ENCODE data around the gene ARID3A. TPM values are rescaled to one million over a fixed set of nuclear protein-coding genes. Genes with fewer than 3 reads are reported as not detected.

The ARID3A gene
- total and polyA plus RNA-seq, 2 of the 13 experiments (the other 11 are each of a cell fraction or from before 2014, with no cell fraction given) = 71.3 to 77.9 TPM

DNA sequence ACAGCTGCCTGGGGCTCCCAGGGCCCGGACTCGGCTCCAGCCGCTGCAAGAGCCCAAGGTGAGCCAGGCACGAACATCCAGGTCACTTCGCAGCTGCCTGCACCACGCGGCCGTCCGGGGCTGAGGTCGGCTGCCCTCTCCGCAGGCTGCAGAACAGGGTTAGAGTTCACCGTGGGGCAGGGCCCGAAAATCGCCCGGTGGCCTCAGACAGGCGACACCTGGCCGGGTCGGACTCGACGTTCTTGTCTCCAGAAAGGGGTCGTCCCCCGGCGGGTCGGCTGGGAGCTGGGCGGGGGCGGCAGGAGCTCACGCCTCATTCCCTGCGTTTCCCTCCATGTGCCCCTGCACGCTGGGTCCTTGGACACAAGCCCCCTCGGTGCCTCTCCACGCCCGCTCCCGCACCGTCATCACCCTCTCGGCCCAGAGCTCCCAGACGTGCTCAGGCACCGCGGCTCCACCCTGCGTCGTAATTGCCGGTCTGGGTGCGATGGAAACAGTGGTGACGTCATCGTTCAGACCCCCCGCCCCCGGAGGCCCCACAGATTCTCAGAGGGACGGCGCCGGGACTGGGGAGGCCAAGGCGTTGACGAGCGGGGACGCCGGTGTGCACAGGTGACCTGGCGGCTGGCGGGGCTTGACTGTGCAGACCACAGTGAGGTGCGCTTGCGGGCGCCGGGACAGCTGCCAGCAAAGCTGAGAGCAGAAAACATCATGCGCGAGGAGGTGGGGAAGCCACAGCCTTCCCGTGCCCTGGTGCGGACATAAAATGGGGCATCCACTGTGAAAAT, 70.4 kb downstream of the ARID3A start (continued):
- no peak for TF ChIP-seq SKI (IDR thresholded peaks at IDR 0.05; ENCODE audit: partially characterized antibody)
- TF ChIP-seq AKAP8 (CRISPR knock-in tag; IDR thresholded peaks at IDR 0.05) = peak; percentile 97
- TF ChIP-seq ZNF251 (CRISPR knock-in tag; IDR thresholded peaks at IDR 0.05) = no peak
- peak; percentile 67; the same call in 1 of the 2 replicates for TF ChIP-seq POLR2G (IDR thresholded peaks at IDR 0.05; ENCODE audit: low read depth, low read length)
- TF ChIP-seq ZNF672 (CRISPR knock-in tag; IDR thresholded peaks at IDR 0.05) = no peak
- TF ChIP-seq KDM2A (CRISPR knock-in tag; IDR thresholded peaks at IDR 0.05; ENCODE audit: borderline replicate concordance, low read depth) = peak; percentile 97
- TF ChIP-seq ZNF572 (CRISPR knock-in tag; IDR thresholded peaks at IDR 0.05) = no peak
- no peak for TF ChIP-seq ZFP36L1 (CRISPR knock-in tag; IDR thresholded peaks at IDR 0.05)
- TF ChIP-seq ATF7 (IDR thresholded peaks at IDR 0.05) = peak; percentile 99
- TF ChIP-seq ATF7 (CRISPR knock-in tag; IDR thresholded peaks at IDR 0.05) = peak; percentile 91
- TF ChIP-seq, protein P1, sequence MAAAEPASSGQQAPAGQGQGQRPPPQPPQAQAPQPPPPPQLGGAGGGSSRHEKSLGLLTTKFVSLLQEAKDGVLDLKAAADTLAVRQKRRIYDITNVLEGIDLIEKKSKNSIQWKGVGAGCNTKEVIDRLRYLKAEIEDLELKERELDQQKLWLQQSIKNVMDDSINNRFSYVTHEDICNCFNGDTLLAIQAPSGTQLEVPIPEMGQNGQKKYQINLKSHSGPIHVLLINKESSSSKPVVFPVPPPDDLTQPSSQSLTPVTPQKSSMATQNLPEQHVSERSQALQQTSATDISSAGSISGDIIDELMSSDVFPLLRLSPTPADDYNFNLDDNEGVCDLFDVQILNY (CRISPR knock-in tag; conservative IDR thresholded peaks at IDR 0.05) = no peak
- TF ChIP-seq, protein P2, sequence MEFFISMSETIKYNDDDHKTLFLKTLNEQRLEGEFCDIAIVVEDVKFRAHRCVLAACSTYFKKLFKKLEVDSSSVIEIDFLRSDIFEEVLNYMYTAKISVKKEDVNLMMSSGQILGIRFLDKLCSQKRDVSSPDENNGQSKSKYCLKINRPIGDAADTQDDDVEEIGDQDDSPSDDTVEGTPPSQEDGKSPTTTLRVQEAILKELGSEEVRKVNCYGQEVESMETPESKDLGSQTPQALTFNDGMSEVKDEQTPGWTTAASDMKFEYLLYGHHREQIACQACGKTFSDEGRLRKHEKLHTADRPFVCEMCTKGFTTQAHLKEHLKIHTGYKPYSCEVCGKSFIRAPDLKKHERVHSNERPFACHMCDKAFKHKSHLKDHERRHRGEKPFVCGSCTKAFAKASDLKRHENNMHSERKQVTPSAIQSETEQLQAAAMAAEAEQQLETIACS (CRISPR knock-in tag; IDR thresholded peaks at IDR 0.05) = no peak
- TF ChIP-seq, protein P3, sequence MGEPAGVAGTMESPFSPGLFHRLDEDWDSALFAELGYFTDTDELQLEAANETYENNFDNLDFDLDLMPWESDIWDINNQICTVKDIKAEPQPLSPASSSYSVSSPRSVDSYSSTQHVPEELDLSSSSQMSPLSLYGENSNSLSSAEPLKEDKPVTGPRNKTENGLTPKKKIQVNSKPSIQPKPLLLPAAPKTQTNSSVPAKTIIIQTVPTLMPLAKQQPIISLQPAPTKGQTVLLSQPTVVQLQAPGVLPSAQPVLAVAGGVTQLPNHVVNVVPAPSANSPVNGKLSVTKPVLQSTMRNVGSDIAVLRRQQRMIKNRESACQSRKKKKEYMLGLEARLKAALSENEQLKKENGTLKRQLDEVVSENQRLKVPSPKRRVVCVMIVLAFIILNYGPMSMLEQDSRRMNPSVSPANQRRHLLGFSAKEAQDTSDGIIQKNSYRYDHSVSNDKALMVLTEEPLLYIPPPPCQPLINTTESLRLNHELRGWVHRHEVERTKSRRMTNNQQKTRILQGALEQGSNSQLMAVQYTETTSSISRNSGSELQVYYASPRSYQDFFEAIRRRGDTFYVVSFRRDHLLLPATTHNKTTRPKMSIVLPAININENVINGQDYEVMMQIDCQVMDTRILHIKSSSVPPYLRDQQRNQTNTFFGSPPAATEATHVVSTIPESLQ (CRISPR knock-in tag; conservative IDR thresholded peaks at IDR 0.05) = no peak
- 0 out of 2 replicates have a peak, but pooled peaks have one; percentile 28 for TF ChIP-seq ZNF296 (CRISPR knock-in tag; conservative IDR thresholded peaks at IDR 0.05)
- peak; percentile 31; the same call in 1 of the 2 replicates for TF ChIP-seq RXRA (CRISPR knock-in tag; IDR thresholded peaks at IDR 0.05)
- TF ChIP-seq MEIS1 (CRISPR knock-in tag; IDR thresholded peaks at IDR 0.05; ENCODE audit: borderline replicate concordance) = no peak
- TF ChIP-seq, protein P4, sequence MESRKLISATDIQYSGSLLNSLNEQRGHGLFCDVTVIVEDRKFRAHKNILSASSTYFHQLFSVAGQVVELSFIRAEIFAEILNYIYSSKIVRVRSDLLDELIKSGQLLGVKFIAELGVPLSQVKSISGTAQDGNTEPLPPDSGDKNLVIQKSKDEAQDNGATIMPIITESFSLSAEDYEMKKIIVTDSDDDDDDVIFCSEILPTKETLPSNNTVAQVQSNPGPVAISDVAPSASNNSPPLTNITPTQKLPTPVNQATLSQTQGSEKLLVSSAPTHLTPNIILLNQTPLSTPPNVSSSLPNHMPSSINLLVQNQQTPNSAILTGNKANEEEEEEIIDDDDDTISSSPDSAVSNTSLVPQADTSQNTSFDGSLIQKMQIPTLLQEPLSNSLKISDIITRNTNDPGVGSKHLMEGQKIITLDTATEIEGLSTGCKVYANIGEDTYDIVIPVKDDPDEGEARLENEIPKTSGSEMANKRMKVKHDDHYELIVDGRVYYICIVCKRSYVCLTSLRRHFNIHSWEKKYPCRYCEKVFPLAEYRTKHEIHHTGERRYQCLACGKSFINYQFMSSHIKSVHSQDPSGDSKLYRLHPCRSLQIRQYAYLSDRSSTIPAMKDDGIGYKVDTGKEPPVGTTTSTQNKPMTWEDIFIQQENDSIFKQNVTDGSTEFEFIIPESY (CRISPR knock-in tag; IDR thresholded peaks at IDR 0.05) = peak; percentile 81
- TF ChIP-seq ZNF326 (CRISPR knock-in tag; IDR thresholded peaks at IDR 0.05; ENCODE audit: borderline replicate concordance) = 0 out of 2 replicates have a peak, but pooled peaks have one; percentile 24
- TF ChIP-seq AGO1 (IDR thresholded peaks at IDR 0.05; ENCODE audit: low read depth, low read length, poor library complexity, severe bottlenecking) = peak; percentile 98
- no peak for TF ChIP-seq CC2D1A (CRISPR knock-in tag; IDR thresholded peaks at IDR 0.05)
- no peak for TF ChIP-seq CBX2 (IDR thresholded peaks at IDR 0.05; ENCODE audit: low read depth, low read length)
- no peak for TF ChIP-seq CBX2 (CRISPR knock-in tag; IDR thresholded peaks at IDR 0.05; ENCODE audit: low read depth)
- no peak for TF ChIP-seq SNAI1 (CRISPR knock-in tag; IDR thresholded peaks at IDR 0.05; ENCODE audit: borderline replicate concordance)
- TF ChIP-seq YEATS2 (CRISPR knock-in tag; IDR thresholded peaks at IDR 0.05; ENCODE audit: borderline replicate concordance) = no peak
- no peak for TF ChIP-seq ZSCAN20 (CRISPR knock-in tag; IDR thresholded peaks at IDR 0.05; ENCODE audit: borderline replicate concordance)

Data from HepG2 (cell line).